IMR-90 (cell line): ENCODE results near the gene GJD2. TPM values are rescaled to one million over a fixed set of nuclear protein-coding genes. Genes with fewer than 3 reads are reported as not detected.

ENCODE experiments used
- ATAC-seq: fragments of 200-7000 bp; cut with Tn5 transposase; 2 replicates; pipeline ENCODE4 v1.9.1; 2020; ENCODE audit warnings: low read depth, mild to moderate bottlenecking, moderate library complexity
- BruUV-seq: library from RNA; stranded (reverse); fragments of 400-500 nt; replicated peaks from 2 replicates; lab custom pipeline; 2021; lab: Mats Ljungman, UMichigan
- CTCF ChIA-PET: fragments of 300-600 bp; formaldehyde crosslinking; extraction: SDS; loops from one replicate; lab custom pipeline; 2021; ENCODE audit warnings: antibody characterized with exemption; lab: Yijun Ruan, JAX
- POLR2A ChIA-PET: fragments of 300-600 bp; sonication (Branson Sonifier 250); formaldehyde crosslinking; loops from one replicate; lab custom pipeline; 2022; ENCODE audit warnings: antibody characterized with exemption; ENCODE audit not compliant: unreplicated experiment; lab: Charles Lee
- DNase-seq: peaks from one replicate; pipeline ENCODE4 v3.0.0; 2013
- H2AFZ ChIP-seq: replicated peaks from 2 replicates; pipeline ENCODE3; 2013; ENCODE audit warnings: low read length, mild to moderate bottlenecking; ENCODE audit not compliant: poor library complexity
- H2AK5ac ChIP-seq: 2 replicates; pipeline ENCODE4 v1.6.1; 2013; ENCODE audit warnings: low read depth, low read length, inconsistent platforms
- H2AK9ac ChIP-seq: replicated peaks from 2 replicates; pipeline ENCODE3; 2013; ENCODE audit warnings: mild to moderate bottlenecking, low read depth, low read length, moderate library complexity; ENCODE audit not compliant: poor library complexity
- H2BK120ac ChIP-seq: 2 replicates; pipeline ENCODE4 v1.6.1; 2013; ENCODE audit warnings: low read depth, low read length, inconsistent platforms
- H2BK15ac ChIP-seq: 3 replicates; pipeline ENCODE4 v1.6.1; 2013; ENCODE audit warnings: low read depth, low read length, inconsistent platforms
- H2BK20ac ChIP-seq: 2 replicates; pipeline ENCODE4 v1.6.1; 2013; ENCODE audit warnings: low read depth, mild to moderate bottlenecking, inconsistent platforms, low read length, moderate library complexity
- H2BK5ac ChIP-seq: 2 replicates; pipeline ENCODE4 v1.6.1; 2013; ENCODE audit warnings: mild to moderate bottlenecking, low read depth, low read length, inconsistent platforms; ENCODE audit not compliant: poor library complexity, severe bottlenecking
- H3K14ac ChIP-seq: replicated peaks from 2 replicates; pipeline ENCODE4 v1.6.1; 2013; ENCODE audit warnings: low read depth, low read length, inconsistent platforms
- H3K18ac ChIP-seq: 2 replicates; pipeline ENCODE4 v1.6.1; 2013; ENCODE audit warnings: low read depth, low read length, control low read depth
- H3K23ac ChIP-seq: 2 replicates; pipeline ENCODE4 v1.6.1; 2013; ENCODE audit warnings: low read depth, low read length, inconsistent platforms
- H3K27ac ChIP-seq: 2 replicates; pipeline ENCODE4 v1.5.1; 2013; ENCODE audit warnings: mild to moderate bottlenecking, control low read depth, low read length; ENCODE audit not compliant: insufficient read depth
- H3K27me3 ChIP-seq: 2 replicates; pipeline ENCODE4 v1.6.1; 2013; ENCODE audit warnings: low read length; ENCODE audit not compliant: control insufficient read depth, insufficient read depth
- H3K36me3 ChIP-seq: 2 replicates; pipeline ENCODE4 v1.6.1; 2013; ENCODE audit warnings: low read length, mixed read lengths; ENCODE audit not compliant: control insufficient read depth, insufficient read depth
- H3K4ac ChIP-seq: 2 replicates; pipeline ENCODE4 v1.6.1; 2013; ENCODE audit warnings: low read depth, low read length, inconsistent platforms
- H3K4me1 ChIP-seq: 2 replicates; pipeline ENCODE4 v1.6.1; 2013; ENCODE audit warnings: low read length, mixed read lengths; ENCODE audit not compliant: control insufficient read depth, insufficient read depth
- H3K4me2 ChIP-seq: 2 replicates; pipeline ENCODE4 v1.6.1; 2013; ENCODE audit warnings: low read depth, mild to moderate bottlenecking, control low read depth, low read length, moderate library complexity
- H3K4me3 ChIP-seq: 2 replicates; pipeline ENCODE4 v1.5.1; 2013; ENCODE audit warnings: low read depth, mild to moderate bottlenecking, control low read depth, low read length, moderate library complexity; ENCODE audit not compliant: insufficient read depth
- H3K56ac ChIP-seq: 2 replicates; pipeline ENCODE4 v1.6.1; 2013; ENCODE audit warnings: low read length, inconsistent platforms; ENCODE audit not compliant: insufficient read depth; ENCODE audit errors: extremely low read depth
- H3K79me1 ChIP-seq, 2 experiments: 2 replicates each; pipeline ENCODE4 v1.6.1; 2013; ENCODE audit warnings: low read length in 2 of 2, inconsistent platforms in 1 of 2, low read depth in 1 of 2
- H3K9ac ChIP-seq: 2 replicates; pipeline ENCODE4 v1.6.1; 2013; ENCODE audit warnings: low read depth, low read length, control low read depth
- H3K9me1 ChIP-seq: 2 replicates; pipeline ENCODE4 v1.6.1; 2013; ENCODE audit warnings: low read length, inconsistent platforms; ENCODE audit not compliant: insufficient read depth
- H3K9me3 ChIP-seq: 2 replicates; pipeline ENCODE4 v1.6.1; 2013; ENCODE audit warnings: low read length; ENCODE audit not compliant: control insufficient read depth, insufficient read depth
- H4K20me1 ChIP-seq: 2 replicates; pipeline ENCODE4 v1.6.1; 2013; ENCODE audit warnings: low read length, inconsistent platforms; ENCODE audit not compliant: insufficient read depth
- H4K5ac ChIP-seq: 2 replicates; pipeline ENCODE4 v1.6.1; 2013; ENCODE audit warnings: mild to moderate bottlenecking, low read depth, low read length, control low read depth
- H4K8ac ChIP-seq, 2 experiments: 2 replicates each; pipeline ENCODE4 v1.6.1; 2013; ENCODE audit warnings: low read depth in 2 of 2, low read length in 2 of 2, control low read depth in 1 of 2, inconsistent platforms in 1 of 2
- H4K91ac ChIP-seq: 2 replicates; pipeline ENCODE4 v1.6.1; 2013; ENCODE audit warnings: low read depth, low read length, inconsistent platforms; ENCODE audit not compliant: insufficient read depth
- CEBPB ChIP-seq: IDR thresholded peaks from 2 replicates; pipeline ENCODE4 v1.6.1; 2012; ENCODE audit warnings: low read depth, low read length, improper control_type of control experiment
- CHD1 ChIP-seq: IDR thresholded peaks from 2 replicates; pipeline ENCODE4 v1.6.1; 2012; ENCODE audit warnings: low read depth, low read length, improper control_type of control experiment
- CTCF ChIP-seq: conservative IDR thresholded peaks from 2 replicates; pipeline ENCODE4 v1.5.1; 2012; ENCODE audit warnings: mild to moderate bottlenecking, low read depth, low read length, improper control_type of control experiment
- ELK1 ChIP-seq: fragments of 150-350 bp; IDR thresholded peaks from 2 replicates; pipeline ENCODE4 v1.6.1; 2016; ENCODE audit warnings: low read depth, mild to moderate bottlenecking, low read length, moderate library complexity, borderline replicate concordance
- MAFK ChIP-seq: IDR thresholded peaks from 2 replicates; pipeline ENCODE4 v1.6.1; 2012; ENCODE audit warnings: low read depth, low read length, improper control_type of control experiment
- MAZ ChIP-seq: IDR thresholded peaks from 2 replicates; pipeline ENCODE4 v1.6.1; 2012; ENCODE audit warnings: low read depth, mild to moderate bottlenecking, low read length, improper control_type of control experiment, moderate library complexity, borderline replicate concordance
- NFE2L2 ChIP-seq: fragments of 150-350 bp; IDR thresholded peaks from 2 replicates; pipeline ENCODE4 v1.6.1; 2016; ENCODE audit warnings: low read depth, mild to moderate bottlenecking, low read length
- RAD21 ChIP-seq: IDR thresholded peaks from 2 replicates; pipeline ENCODE4 v1.6.1; 2012; ENCODE audit warnings: low read length, improper control_type of control experiment
- RCOR1 ChIP-seq: IDR thresholded peaks from 2 replicates; pipeline ENCODE4 v1.6.1; 2012; ENCODE audit warnings: mild to moderate bottlenecking, low read length, improper control_type of control experiment; ENCODE audit not compliant: insufficient replicate concordance
- RFX5 ChIP-seq: IDR thresholded peaks from 2 replicates; pipeline ENCODE4 v1.8.0; 2012; ENCODE audit warnings: low read depth, mild to moderate bottlenecking, low read length, moderate library complexity
- SMC3 ChIP-seq: fragments of 150-350 bp; IDR thresholded peaks from 2 replicates; pipeline ENCODE4 v1.6.1; 2016; ENCODE audit warnings: low read depth, mild to moderate bottlenecking, antibody characterized with exemption, low read length, moderate library complexity
- USF2 ChIP-seq: fragments of 150-350 bp; IDR thresholded peaks from 2 replicates; pipeline ENCODE4 v1.6.1; 2017; ENCODE audit warnings: mild to moderate bottlenecking, antibody characterized with exemption, low read length, low read depth
- WGBS, 2 experiments: methylation state at CpG; one replicate each; pipeline versions ENCODE4 v1.1.5 to v1.1.7; 2013; ENCODE audit warnings: missing lambda C conversion rate in 2 of 2; ENCODE audit not compliant: insufficient read length in 1 of 2; ENCODE audit errors: extremely low coverage in 2 of 2; 5-methylcytosine and 5-hydroxymethylcytosine counted together
- dilution Hi-C: fragments of 300-500 bp; cut with HindIII; formaldehyde crosslinking; loops from one replicate; pipeline ENCODE4 v1.14.3; 2018; ENCODE audit warnings: low sequenced_read_pairs; ENCODE audit not compliant: unreplicated experiment
- in situ Hi-C: fragments of 300-500 bp; cut with MboI; formaldehyde crosslinking; loops from 3 replicates; pipeline ENCODE4 v1.14.3; 2019; ENCODE audit warnings: low sequenced_read_pairs, inconsistent platforms, mixed read lengths
- intact Hi-C: fragments of 100-400 bp; cut with micrococcal nuclease; formaldehyde crosslinking; loops from 2 replicates; pipeline ENCODE4 v1.10.0; 2022
- polyA plus RNA-seq, 3 experiments: library from polyadenylated mRNA; depleted of rRNA; stranded (reverse); fragments of >200 nt; gene quantifications; 2 replicates each; pipeline ENCODE4 v1.2.3, GENCODE V29; 2012; ENCODE audit warnings: low replicate concordance in 1 of 3
- total RNA-seq: library from RNA; depleted of rRNA; stranded (reverse); fragments of >200 nt; gene quantifications from 2 replicates; pipeline ENCODE4 v1.2.3, GENCODE V29; 2012

GJD2 gene
- total and polyA plus RNA-seq, 2 of the 4 experiments (the other 2 are of a cell fraction) = not detected

- WGBS, 2 experiments = 0% methylated on average over 1 of the region's 5 CpGs; no CpG with 5 or more reads in 1 of the 2 experiments
- H3K4me2 ChIP-seq = no peak overlapping the region
Observed at GRCh38 chr15:34708422-34708821, 46.4 kb downstream of the GJD2 start.

More at GRCh38 chr15:34708422-34708821, 46.4 kb downstream of the GJD2 start:
- 0 out of 2 replicates have a peak overlapping the region, but pooled peaks have one; percentile 12 for H3K4ac ChIP-seq
- ATAC-seq = peak; percentile 82
- H3K9me3 ChIP-seq = no peaks in the 10 kb centered on the region
- no peak overlapping the region; the same call in 2 of the 3 replicates for H2BK15ac ChIP-seq
- H3K36me3 ChIP-seq = no peaks in the 10 kb centered on the region
- H2AFZ ChIP-seq = no peak overlapping the region
- peak; percentile 66 for DNase-seq
- 0 out of 2 replicates have a peak, but pooled peaks cover 3% of the 10 kb centered on the region for H3K9me1 ChIP-seq
- BruUV-seq = no TSS peak
- no peak overlapping the region; the same call in 1 of the 2 replicates for H2AK5ac ChIP-seq
- no peak overlapping the region for H3K18ac ChIP-seq
- no peak overlapping the region; the same call in 1 of the 2 replicates for H2BK20ac ChIP-seq
- H4K5ac ChIP-seq = no peak overlapping the region
- no peak overlapping the region for H2AK9ac ChIP-seq
- H3K9ac ChIP-seq = no peak overlapping the region
- H3K27ac ChIP-seq = no peak overlapping the region
- no peak overlapping the region for H3K4me3 ChIP-seq
- H4K91ac ChIP-seq = no peak overlapping the region
- H4K20me1 ChIP-seq = no peaks in the 10 kb centered on the region
- ChIA-PET CTCF (interaction anchor here (0.9 to 1.6 kb wide), 7 partner anchors 9 to 221 kb away, joined by 3 to 6 read pairs (median 4); no protein-coding TSS in a partner anchor), POLR2A (no interaction called here)
- H3K14ac ChIP-seq = no peak overlapping the region
- peak overlapping the region; percentile 16; the same call in 1 of the 2 replicates for H2BK120ac ChIP-seq
- in situ Hi-C loops = loop anchor here (5.0 kb wide), 1 partner anchor 214 kb away; no protein-coding TSS in a partner anchor
- dilution Hi-C loops = no loop called here
- no peak overlapping the region for H3K23ac ChIP-seq
- H3K56ac ChIP-seq = no peak overlapping the region
- TF ChIP-seq ELK1 (no peak), MAZ (no peak), CHD1 (no peak), RCOR1 (no peak), RFX5 (no peak), NFE2L2 (no peak), RAD21 (peak; percentile 86), USF2 (no peak), SMC3 (peak; percentile 85), MAFK (no peak), CTCF (peak; percentile 91), CEBPB (no peak)
- peaks cover 8% of the 10 kb centered on the region for H3K27me3 ChIP-seq
- H2BK5ac ChIP-seq = no peak overlapping the region
- H3K79me1 ChIP-seq = no peaks in the 10 kb centered on the region
- no peak overlapping the region for H4K8ac ChIP-seq
- intact Hi-C loops = loop anchor here (1.0 to 2.0 kb wide), 2 partner anchors 88 to 212 kb away; no protein-coding TSS in a partner anchor
- peaks cover 5% of the 10 kb centered on the region for H3K4me1 ChIP-seq
